ENCODE measurements around the gene ADAMTS6.

Gene ADAMTS6

GRCh38 chr5:65480306-65480865, 1.3 kb downstream of the ADAMTS6 start (continued):
- TF ChIP-seq SP7 (tag by site-specific recombination; IDR thresholded peaks at IDR 0.05): 0 out of 2 replicates have a peak, but pooled peaks have one; percentile 39
- peak; percentile 72 for TF ChIP-seq ZNF561 (tag by site-specific recombination; IDR thresholded peaks at IDR 0.05; ENCODE audit: borderline replicate concordance)
- TF ChIP-seq ZNF777 (tag by site-specific recombination; IDR thresholded peaks at IDR 0.05; ENCODE audit: borderline replicate concordance): no peak
- no peak for TF ChIP-seq OVOL3 (tag by site-specific recombination; IDR thresholded peaks at IDR 0.05)
- no peak for TF ChIP-seq SP3 (tag by site-specific recombination; IDR thresholded peaks at IDR 0.05)
- no peak for TF ChIP-seq ZNF350 (tag by site-specific recombination; IDR thresholded peaks at IDR 0.05)
- peak; percentile 44; the same call in 1 of the 2 replicates for TF ChIP-seq IKZF3 (tag by site-specific recombination; IDR thresholded peaks at IDR 0.05)
- TF ChIP-seq OSR2 (tag by site-specific recombination; IDR thresholded peaks at IDR 0.05): peak; percentile 58
- TF ChIP-seq ZNF629 (tag by site-specific recombination; IDR thresholded peaks at IDR 0.05): peak; percentile 32; the same call in 1 of the 2 replicates
- no peak for TF ChIP-seq ZNF239 (tag by site-specific recombination; IDR thresholded peaks at IDR 0.05)
- TF ChIP-seq YY2 (tag by site-specific recombination; IDR thresholded peaks at IDR 0.05): no peak
- peak; percentile 75 for TF ChIP-seq ZBTB44 (tag by site-specific recombination; IDR thresholded peaks at IDR 0.05)
- TF ChIP-seq GLIS1 (tag by site-specific recombination; IDR thresholded peaks at IDR 0.05): 0 out of 2 replicates have a peak, but pooled peaks have one; percentile 14
- TF ChIP-seq ZNF394 (tag by site-specific recombination; IDR thresholded peaks at IDR 0.05; ENCODE audit: borderline replicate concordance): no peak
- no peak for TF ChIP-seq SCRT1 (tag by site-specific recombination; IDR thresholded peaks at IDR 0.05; ENCODE audit: borderline replicate concordance)
- TF ChIP-seq ZBTB20 (tag by site-specific recombination; IDR thresholded peaks at IDR 0.05): peak; percentile 58; the same call in 1 of the 2 replicates
- 0 out of 2 replicates have a peak, but pooled peaks have one; percentile 10 for TF ChIP-seq ZNF184 (tag by site-specific recombination; IDR thresholded peaks at IDR 0.05)
- TF ChIP-seq, protein P1, sequence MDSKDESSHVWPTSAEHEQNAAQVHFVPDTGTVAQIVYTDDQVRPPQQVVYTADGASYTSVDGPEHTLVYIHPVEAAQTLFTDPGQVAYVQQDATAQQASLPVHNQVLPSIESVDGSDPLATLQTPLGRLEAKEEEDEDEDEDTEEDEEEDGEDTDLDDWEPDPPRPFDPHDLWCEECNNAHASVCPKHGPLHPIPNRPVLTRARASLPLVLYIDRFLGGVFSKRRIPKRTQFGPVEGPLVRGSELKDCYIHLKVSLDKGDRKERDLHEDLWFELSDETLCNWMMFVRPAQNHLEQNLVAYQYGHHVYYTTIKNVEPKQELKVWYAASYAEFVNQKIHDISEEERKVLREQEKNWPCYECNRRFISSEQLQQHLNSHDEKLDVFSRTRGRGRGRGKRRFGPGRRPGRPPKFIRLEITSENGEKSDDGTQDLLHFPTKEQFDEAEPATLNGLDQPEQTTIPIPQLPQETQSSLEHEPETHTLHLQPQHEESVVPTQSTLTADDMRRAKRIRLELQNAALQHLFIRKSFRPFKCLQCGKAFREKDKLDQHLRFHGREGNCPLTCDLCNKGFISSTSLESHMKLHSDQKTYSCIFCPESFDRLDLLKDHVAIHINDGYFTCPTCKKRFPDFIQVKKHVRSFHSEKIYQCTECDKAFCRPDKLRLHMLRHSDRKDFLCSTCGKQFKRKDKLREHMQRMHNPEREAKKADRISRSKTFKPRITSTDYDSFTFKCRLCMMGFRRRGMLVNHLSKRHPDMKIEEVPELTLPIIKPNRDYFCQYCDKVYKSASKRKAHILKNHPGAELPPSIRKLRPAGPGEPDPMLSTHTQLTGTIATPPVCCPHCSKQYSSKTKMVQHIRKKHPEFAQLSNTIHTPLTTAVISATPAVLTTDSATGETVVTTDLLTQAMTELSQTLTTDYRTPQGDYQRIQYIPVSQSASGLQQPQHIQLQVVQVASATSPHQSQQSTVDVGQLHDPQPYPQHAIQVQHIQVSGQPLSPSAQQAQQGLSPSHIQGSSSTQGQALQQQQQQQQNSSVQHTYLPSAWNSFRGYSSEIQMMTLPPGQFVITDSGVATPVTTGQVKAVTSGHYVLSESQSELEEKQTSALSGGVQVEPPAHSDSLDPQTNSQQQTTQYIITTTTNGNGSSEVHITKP (tag by site-specific recombination; IDR thresholded peaks at IDR 0.05): peak; percentile 85
- peak; percentile 56 for TF ChIP-seq WT1 (tag by site-specific recombination; IDR thresholded peaks at IDR 0.05)
- TF ChIP-seq KLF17 (tag by site-specific recombination; IDR thresholded peaks at IDR 0.05): 0 out of 2 replicates have a peak, but pooled peaks have one; percentile 15
- TF ChIP-seq ZNF501 (tag by site-specific recombination; IDR thresholded peaks at IDR 0.05): peak; percentile 37
- TF ChIP-seq, protein P2, sequence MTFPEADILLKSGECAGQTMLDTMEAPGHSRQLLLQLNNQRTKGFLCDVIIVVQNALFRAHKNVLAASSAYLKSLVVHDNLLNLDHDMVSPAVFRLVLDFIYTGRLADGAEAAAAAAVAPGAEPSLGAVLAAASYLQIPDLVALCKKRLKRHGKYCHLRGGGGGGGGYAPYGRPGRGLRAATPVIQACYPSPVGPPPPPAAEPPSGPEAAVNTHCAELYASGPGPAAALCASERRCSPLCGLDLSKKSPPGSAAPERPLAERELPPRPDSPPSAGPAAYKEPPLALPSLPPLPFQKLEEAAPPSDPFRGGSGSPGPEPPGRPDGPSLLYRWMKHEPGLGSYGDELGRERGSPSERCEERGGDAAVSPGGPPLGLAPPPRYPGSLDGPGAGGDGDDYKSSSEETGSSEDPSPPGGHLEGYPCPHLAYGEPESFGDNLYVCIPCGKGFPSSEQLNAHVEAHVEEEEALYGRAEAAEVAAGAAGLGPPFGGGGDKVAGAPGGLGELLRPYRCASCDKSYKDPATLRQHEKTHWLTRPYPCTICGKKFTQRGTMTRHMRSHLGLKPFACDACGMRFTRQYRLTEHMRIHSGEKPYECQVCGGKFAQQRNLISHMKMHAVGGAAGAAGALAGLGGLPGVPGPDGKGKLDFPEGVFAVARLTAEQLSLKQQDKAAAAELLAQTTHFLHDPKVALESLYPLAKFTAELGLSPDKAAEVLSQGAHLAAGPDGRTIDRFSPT (tag by site-specific recombination; IDR thresholded peaks at IDR 0.05): no peak
- TF ChIP-seq ZNF843 (tag by site-specific recombination; IDR thresholded peaks at IDR 0.05): peak; percentile 65; the same call in 1 of the 2 replicates
- TF ChIP-seq, protein P3, sequence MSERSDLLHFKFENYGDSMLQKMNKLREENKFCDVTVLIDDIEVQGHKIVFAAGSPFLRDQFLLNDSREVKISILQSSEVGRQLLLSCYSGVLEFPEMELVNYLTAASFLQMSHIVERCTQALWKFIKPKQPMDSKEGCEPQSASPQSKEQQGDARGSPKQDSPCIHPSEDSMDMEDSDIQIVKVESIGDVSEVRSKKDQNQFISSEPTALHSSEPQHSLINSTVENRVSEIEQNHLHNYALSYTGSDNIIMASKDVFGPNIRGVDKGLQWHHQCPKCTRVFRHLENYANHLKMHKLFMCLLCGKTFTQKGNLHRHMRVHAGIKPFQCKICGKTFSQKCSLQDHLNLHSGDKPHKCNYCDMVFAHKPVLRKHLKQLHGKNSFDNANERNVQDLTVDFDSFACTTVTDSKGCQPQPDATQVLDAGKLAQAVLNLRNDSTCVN (tag by site-specific recombination; optimal IDR thresholded peaks at IDR 0.05): peak; percentile 19
- TF ChIP-seq, protein P4, sequence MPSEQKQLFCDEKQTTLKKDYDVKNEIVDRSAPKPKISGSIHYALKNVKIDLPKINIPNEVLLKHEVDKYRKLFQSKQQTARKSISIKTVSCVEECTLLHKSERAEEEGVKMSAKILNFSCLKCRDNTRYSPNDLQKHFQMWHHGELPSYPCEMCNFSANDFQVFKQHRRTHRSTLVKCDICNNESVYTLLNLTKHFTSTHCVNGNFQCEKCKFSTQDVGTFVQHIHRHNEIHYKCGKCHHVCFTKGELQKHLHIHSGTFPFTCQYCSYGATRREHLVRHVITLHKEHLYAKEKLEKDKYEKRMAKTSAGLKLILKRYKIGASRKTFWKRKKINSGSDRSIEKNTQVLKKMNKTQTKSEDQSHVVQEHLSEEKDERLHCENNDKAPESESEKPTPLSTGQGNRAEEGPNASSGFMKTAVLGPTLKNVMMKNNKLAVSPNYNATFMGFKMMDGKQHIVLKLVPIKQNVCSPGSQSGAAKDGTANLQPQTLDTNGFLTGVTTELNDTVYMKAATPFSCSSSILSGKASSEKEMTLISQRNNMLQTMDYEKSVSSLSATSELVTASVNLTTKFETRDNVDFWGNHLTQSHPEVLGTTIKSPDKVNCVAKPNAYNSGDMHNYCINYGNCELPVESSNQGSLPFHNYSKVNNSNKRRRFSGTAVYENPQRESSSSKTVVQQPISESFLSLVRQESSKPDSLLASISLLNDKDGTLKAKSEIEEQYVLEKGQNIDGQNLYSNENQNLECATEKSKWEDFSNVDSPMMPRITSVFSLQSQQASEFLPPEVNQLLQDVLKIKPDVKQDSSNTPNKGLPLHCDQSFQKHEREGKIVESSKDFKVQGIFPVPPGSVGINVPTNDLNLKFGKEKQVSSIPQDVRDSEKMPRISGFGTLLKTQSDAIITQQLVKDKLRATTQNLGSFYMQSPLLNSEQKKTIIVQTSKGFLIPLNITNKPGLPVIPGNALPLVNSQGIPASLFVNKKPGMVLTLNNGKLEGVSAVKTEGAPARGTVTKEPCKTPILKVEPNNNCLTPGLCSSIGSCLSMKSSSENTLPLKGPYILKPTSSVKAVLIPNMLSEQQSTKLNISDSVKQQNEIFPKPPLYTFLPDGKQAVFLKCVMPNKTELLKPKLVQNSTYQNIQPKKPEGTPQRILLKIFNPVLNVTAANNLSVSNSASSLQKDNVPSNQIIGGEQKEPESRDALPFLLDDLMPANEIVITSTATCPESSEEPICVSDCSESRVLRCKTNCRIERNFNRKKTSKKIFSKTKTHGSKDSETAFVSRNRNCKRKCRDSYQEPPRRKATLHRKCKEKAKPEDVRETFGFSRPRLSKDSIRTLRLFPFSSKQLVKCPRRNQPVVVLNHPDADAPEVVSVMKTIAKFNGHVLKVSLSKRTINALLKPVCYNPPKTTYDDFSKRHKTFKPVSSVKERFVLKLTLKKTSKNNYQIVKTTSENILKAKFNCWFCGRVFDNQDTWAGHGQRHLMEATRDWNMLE (tag by site-specific recombination; conservative IDR thresholded peaks at IDR 0.05; ENCODE audit: low read depth): no peak

Measured in HEK293 (cell line).